GM18861 (cell line): ENCODE data around the gene ITGB1BP2.
"Not testable (repeated sequence)": the region's sequence is repeated elsewhere in the genome, so short reads cannot be mapped to it uniquely, and the experiment has no call there.

Experiments used
- ATAC-seq: cut with Tn5 transposase; IDR thresholded peaks from one replicate; pipeline ENCODE4 v1.9.1; 2021; ENCODE audit not compliant: unreplicated experiment

The ITGB1BP2 gene

GRCh38 chrX:71301195-71301924, at the start of gene ITGB1BP2:
TSS of gene ITGB1BP2 (plus strand) at chrX:71301750. CDS start at chrX:71301807, 57 bp downstream.
- no peak for ATAC-seq

- ATAC-seq = no peak
Measured at GRCh38 chrX:71252221-71252620, 49.3 kb upstream of the ITGB1BP2 start.

- no peak for ATAC-seq
Measured at GRCh38 chrX:71253253-71254091, 48.1 kb upstream of the ITGB1BP2 start.

GRCh38 chrX:71254092-71254963, 47.2 kb upstream of the ITGB1BP2 start, which contains the start of gene ZMYM3:
TSS of gene ZMYM3 (minus strand) at chrX:71254140. CDS start at chrX:71253255, 885 bp downstream.
- ATAC-seq = peak; percentile 71

- ATAC-seq = no peak
Measured at GRCh38 chrX:71256051-71256450, 45.5 kb upstream of the ITGB1BP2 start.

GRCh38 chrX:71256856-71257255, 44.7 kb upstream of the ITGB1BP2 start:
- ATAC-seq = no peak

GRCh38 chrX:71268624-71269023, 32.9 kb upstream of the ITGB1BP2 start:
- not testable (repeated sequence) for ATAC-seq

GRCh38 chrX:71269801-71270395, 31.7 kb upstream of the ITGB1BP2 start:
- ATAC-seq = no peak

- not testable (repeated sequence) for ATAC-seq
Measured at GRCh38 chrX:71272313-71272712, 29.2 kb upstream of the ITGB1BP2 start.

- not testable (repeated sequence) for ATAC-seq
Measured at GRCh38 chrX:71281300-71281699, 20.2 kb upstream of the ITGB1BP2 start.

GRCh38 chrX:71282514-71283402, 18.8 kb upstream of the ITGB1BP2 start:
- peak; percentile 13 for ATAC-seq

- peak; percentile 88 for ATAC-seq
Measured at GRCh38 chrX:71283403-71284143, 18.0 kb upstream of the ITGB1BP2 start, which contains the start of gene NONO. TSS of gene NONO (plus strand) at chrX:71283635. CDS start at chrX:71290638, 7,003 bp downstream.

- ATAC-seq = no peak
Measured at GRCh38 chrX:71285929-71286328, 15.6 kb upstream of the ITGB1BP2 start.

GRCh38 chrX:71291381-71291780, 10.2 kb upstream of the ITGB1BP2 start:
- ATAC-seq = no peak

- ATAC-seq = no peak
Measured at GRCh38 chrX:71292669-71293365, 8.7 kb upstream of the ITGB1BP2 start.

GRCh38 chrX:71296806-71297205, 4.7 kb upstream of the ITGB1BP2 start:
- no peak for ATAC-seq

GRCh38 chrX:71298119-71298518, 3.4 kb upstream of the ITGB1BP2 start:
- ATAC-seq = no peak

- ATAC-seq = not testable (repeated sequence)
Measured at GRCh38 chrX:71300064-71300463, 1.5 kb upstream of the ITGB1BP2 start.
